ENCODE measurements around the gene DEXI.

DNA sequence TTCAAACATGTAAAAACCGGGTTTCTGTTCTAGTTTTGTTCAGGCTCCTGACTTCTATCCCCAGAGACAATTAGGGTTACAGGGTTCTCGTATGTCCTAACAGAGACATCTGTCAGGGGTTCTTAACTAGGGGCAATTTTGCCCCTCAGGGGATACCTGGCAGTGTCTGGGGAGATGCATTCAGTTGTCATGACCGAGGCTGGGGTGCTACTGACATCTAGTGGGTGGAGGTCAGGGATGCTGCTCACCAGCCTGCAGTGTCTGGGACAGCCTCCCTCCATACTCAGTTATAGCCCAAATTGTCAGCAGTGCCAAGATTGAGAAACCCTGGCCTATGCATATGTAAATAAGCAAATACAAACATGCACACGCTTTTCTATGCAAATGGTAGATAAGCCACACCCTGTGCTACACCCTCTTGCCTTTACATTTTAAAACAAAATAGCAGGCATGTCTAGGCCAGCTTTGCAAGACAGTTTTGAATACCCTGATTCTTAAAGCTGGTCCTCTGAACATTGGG is 39.5 kb upstream of the DEXI start:
- TF ChIP-seq, protein P1, sequence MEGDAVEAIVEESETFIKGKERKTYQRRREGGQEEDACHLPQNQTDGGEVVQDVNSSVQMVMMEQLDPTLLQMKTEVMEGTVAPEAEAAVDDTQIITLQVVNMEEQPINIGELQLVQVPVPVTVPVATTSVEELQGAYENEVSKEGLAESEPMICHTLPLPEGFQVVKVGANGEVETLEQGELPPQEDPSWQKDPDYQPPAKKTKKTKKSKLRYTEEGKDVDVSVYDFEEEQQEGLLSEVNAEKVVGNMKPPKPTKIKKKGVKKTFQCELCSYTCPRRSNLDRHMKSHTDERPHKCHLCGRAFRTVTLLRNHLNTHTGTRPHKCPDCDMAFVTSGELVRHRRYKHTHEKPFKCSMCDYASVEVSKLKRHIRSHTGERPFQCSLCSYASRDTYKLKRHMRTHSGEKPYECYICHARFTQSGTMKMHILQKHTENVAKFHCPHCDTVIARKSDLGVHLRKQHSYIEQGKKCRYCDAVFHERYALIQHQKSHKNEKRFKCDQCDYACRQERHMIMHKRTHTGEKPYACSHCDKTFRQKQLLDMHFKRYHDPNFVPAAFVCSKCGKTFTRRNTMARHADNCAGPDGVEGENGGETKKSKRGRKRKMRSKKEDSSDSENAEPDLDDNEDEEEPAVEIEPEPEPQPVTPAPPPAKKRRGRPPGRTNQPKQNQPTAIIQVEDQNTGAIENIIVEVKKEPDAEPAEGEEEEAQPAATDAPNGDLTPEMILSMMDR (IDR thresholded peaks at IDR 0.05; ENCODE audit: insufficient read depth, low read length, poor library complexity, severe bottlenecking): peak; percentile 50
- no peak for TF ChIP-seq EZH2phosphoT487 (conservative IDR thresholded peaks at IDR 0.05; ENCODE audit: low read length)
